ENCODE measurements around the gene GSTP1. TPM values are rescaled to one million over a fixed set of nuclear protein-coding genes. Genes with fewer than 3 reads are reported as not detected.
"Not testable (repeated sequence)": the region's sequence is repeated elsewhere in the genome, so short reads cannot be mapped to it uniquely, and the experiment has no call there.

GSTP1 gene
- total and polyA plus RNA-seq, 2 of the 8 experiments (the other 6 are each of a cell fraction or from before 2014, with no cell fraction given) = 1,454 to 3,329 TPM

GRCh38 chr11:67621928-67622327 is 38.3 kb downstream of the GSTP1 start:
- not testable (repeated sequence) for H4K91ac ChIP-seq (replicated peaks; ENCODE audit: insufficient read length, low read length); H2AFZ ChIP-seq (ENCODE audit: low read length); H3K56ac ChIP-seq (replicated peaks; ENCODE audit: insufficient read length, low read depth, low read length); H3K9me3 ChIP-seq (ENCODE audit: insufficient read depth in 2 of 2, low read depth in 1 of 2, low read length in 1 of 2); H3K27ac ChIP-seq (ENCODE audit: low read depth, low read length); H4K20me1 ChIP-seq (replicated peaks in 1 of 2; ENCODE audit: control insufficient read depth in 1 of 2, insufficient read depth in 2 of 2, low read length in 2 of 2); H3K4ac ChIP-seq (replicated peaks; ENCODE audit: insufficient read length, low read depth, low read length); FAIRE-seq; H2BK15ac ChIP-seq (ENCODE audit: low read length); H3K79me2 ChIP-seq (ENCODE audit: control insufficient read depth in 1 of 2, insufficient read depth in 2 of 2, low read length in 2 of 2); DNase-seq (ENCODE audit: low read depth in 1 of 2, low spot score in 2 of 2); H3K14ac ChIP-seq (ENCODE audit: insufficient read length); H2BK12ac ChIP-seq (ENCODE audit: low read depth, low read length); H2BK20ac ChIP-seq (ENCODE audit: low read length); H3K9ac ChIP-seq (replicated peaks in 1 of 4; ENCODE audit: extremely low read depth in 1 of 4, low read depth in 3 of 4, low read length in 3 of 4); H2AK5ac ChIP-seq (ENCODE audit: low read depth, low read length); H3K79me1 ChIP-seq (ENCODE audit: low read depth, low read length); H3K23me2 ChIP-seq (ENCODE audit: low read depth, low read length); H3K27me3 ChIP-seq (replicated peaks in 1 of 4; ENCODE audit: control insufficient read depth in 3 of 4, extremely low read depth in 1 of 4, insufficient read depth in 3 of 4, low read length in 3 of 4); H3K23ac ChIP-seq (ENCODE audit: insufficient read length); H3K18ac ChIP-seq (ENCODE audit: extremely low read depth, low read length); H2BK120ac ChIP-seq (replicated peaks; ENCODE audit: low read depth, low read length); H4K5ac ChIP-seq (ENCODE audit: insufficient read length, low read depth, low read length); H2BK5ac ChIP-seq (ENCODE audit: low read depth, low read length); H3K4me1 ChIP-seq (replicated peaks in 1 of 4; ENCODE audit: control insufficient read depth in 3 of 4, insufficient read depth in 4 of 4, low read length in 3 of 4); H4K8ac ChIP-seq (ENCODE audit: extremely low read depth, insufficient read depth, low read length); H3K36me3 ChIP-seq (ENCODE audit: control insufficient read depth in 2 of 4, insufficient read depth in 4 of 4, low read length in 3 of 4)
- H3K4me2 ChIP-seq (ENCODE audit: insufficient read depth in 1 of 2, low read depth in 2 of 2, low read length in 2 of 2) = peak overlapping the region; percentile 46 to 77; a peak in 3 of 4 replicates
- peak overlapping the region; percentile 71 to 88 (median 80); a peak in 7 of 8 replicates for H3K4me3 ChIP-seq (ENCODE audit: extremely low read depth in 1 of 4, insufficient read depth in 2 of 4, low read depth in 3 of 4, low read length in 4 of 4)
- ChIA-PET POLR2A (ENCODE audit: partially characterized antibody) (interaction anchor here (0.8 to 10.7 kb wide), 3 partner anchors 8 to 13 kb away, joined by 3 to 194 read pairs (median 4); partner anchors contain the start of gene NUDT8), CTCF (ENCODE audit: partially characterized antibody) (interaction anchor here (0.6 kb wide), 1 partner anchor 38 kb away, joined by 3 read pairs; no protein-coding TSS in a partner anchor)
- TF ChIP-seq POLR2AphosphoS5 (IDR thresholded peaks at IDR 0.05; ENCODE audit: low read depth, low read length) (0 out of 2 replicates have a peak, but pooled peaks have one; percentile 40), POLR2A (IDR thresholded peaks at IDR 0.05; ENCODE audit: control extremely low read depth in 1 of 2, low read depth in 2 of 2, low read length in 2 of 2) (peak; percentile 49 to 50)
- WGBS, 2 experiments (ENCODE audit: extremely low coverage in 1 of 2, insufficient coverage in 1 of 2, insufficient read length in 1 of 2, insufficient replicate concordance in 2 of 2, low coverage in 1 of 2, low lambda C conversion rate in 2 of 2, missing lambda C conversion rate in 1 of 2) = 0% methylated on average over 3 of the region's 3 CpGs; no CpG with 5 or more reads in 1 of the 2 experiments
